A549 (cell line): ENCODE measurements around the gene JAZF1. TPM values are rescaled to one million over a fixed set of nuclear protein-coding genes. Genes with fewer than 3 reads are reported as not detected.

Experiments used
- ATAC-seq, 2 experiments: fragments of 200-7000 bp in 1 of 2; fragments of >200 bp in 1 of 2; cut with Nextera tagmentation in 1 of 2; cut with Tn5 transposase in 1 of 2; 3 replicates each; pipeline versions ENCODE4 v1.8.0 to v1.9.1; 2018 to 2020; ENCODE audit warnings: mild to moderate bottlenecking in 1 of 2, moderate library complexity in 1 of 2
- CTCF ChIA-PET: fragments of 300-600 bp; sonication (Branson Sonifier 250); formaldehyde crosslinking; extraction: SDS; loops from one replicate; lab custom pipeline; 2021; ENCODE audit warnings: antibody characterized with exemption, inconsistent platforms; lab: Yijun Ruan, JAX
- POLR2A ChIA-PET: fragments of 350-600 bp; formaldehyde crosslinking; extraction: SDS; loops from one replicate; lab custom pipeline; 2021; ENCODE audit warnings: antibody characterized with exemption, inconsistent platforms; lab: Yijun Ruan, JAX
- DNase-seq, 2 experiments: peaks; one replicate each; pipeline versions ENCODE4 v3.0.0 to v3.0.0-alpha.2; 2011 to 2016; ENCODE audit warnings: low read depth in 1 of 2, low spot score in 1 of 2
- FAIRE-seq: peaks from 2 replicates; lab custom pipeline; 2011; peaks lifted over from hg19 to GRCh38; lab: Jason Lieb, UNC
- H3K27ac ChIP-seq, 2 experiments: fragments of >200 bp; sonication (Bioruptor Twin); formaldehyde crosslinking; 3 replicates each; pipeline ENCODE4 v1.5.1; 2016 to 2017
- H3K4me1 ChIP-seq: fragments of >200 bp; sonication (Bioruptor Twin); formaldehyde crosslinking; 3 replicates; pipeline ENCODE4 v1.6.1; 2016
- H3K4me2 ChIP-seq: fragments of >200 bp; sonication (Bioruptor Twin); formaldehyde crosslinking; 3 replicates; pipeline ENCODE4 v1.6.1; 2016
- H3K4me3 ChIP-seq: fragments of >200 bp; sonication (Bioruptor Twin); formaldehyde crosslinking; 3 replicates; pipeline ENCODE4 v1.5.1; 2016
- H3K9me3 ChIP-seq: fragments of >200 bp; sonication (Bioruptor Twin); formaldehyde crosslinking; 3 replicates; pipeline ENCODE4 v1.6.1; 2016
- CBX8 ChIP-seq: fragments of 200-600 bp; sonication (generic); IDR thresholded peaks from 2 replicates; pipeline ENCODE4 v1.6.1; 2016
- CEBPB ChIP-seq, 2 experiments: fragments of >200 bp in 1 of 2; sonication (Bioruptor Twin) in 1 of 2; formaldehyde crosslinking in 1 of 2; IDR thresholded peaks; 2 replicates each; pipeline ENCODE4 v1.6.1; 2012 to 2016
- CHD4 ChIP-seq: fragments of 200-600 bp; sonication (generic); IDR thresholded peaks from 2 replicates; pipeline ENCODE4 v1.6.1; 2016; ENCODE audit warnings: antibody characterized with exemption, mild to moderate bottlenecking, borderline replicate concordance
- EP300 ChIP-seq, 2 experiments: fragments of >200 bp; sonication (Bioruptor Twin); formaldehyde crosslinking; IDR thresholded peaks; 2 replicates in 1 of 2; 3 replicates in 1 of 2; pipeline ENCODE4 v1.6.1; 2016 to 2017
- FOSB ChIP-seq: fragments of 250-450 bp; sonication (Bioruptor Pico); IDR thresholded peaks from 2 replicates; pipeline ENCODE4 v1.5.0; 2020; ENCODE audit warnings: mild to moderate bottlenecking, moderate library complexity
- FOSL2 ChIP-seq, 2 experiments: fragments of 450-650 bp in 1 of 2; fragments of >200 bp in 1 of 2; sonication (Bioruptor Twin) in 1 of 2; formaldehyde crosslinking; IDR thresholded peaks; 2 replicates each; pipeline versions ENCODE4 v1.5.0 to v1.6.1; 2016 to 2020; ENCODE audit warnings: mild to moderate bottlenecking in 1 of 2, moderate library complexity in 1 of 2
- FOXS1 ChIP-seq: fragments of 250-450 bp; sonication (Bioruptor Pico); IDR thresholded peaks from 2 replicates; pipeline ENCODE4 v1.5.0; 2020; ENCODE audit warnings: mild to moderate bottlenecking, moderate library complexity
- GATA3 ChIP-seq: IDR thresholded peaks from 2 replicates; pipeline ENCODE4 v1.6.1; 2012; ENCODE audit warnings: borderline replicate concordance
- HDAC2 ChIP-seq: fragments of 200-600 bp; sonication (generic); IDR thresholded peaks from 2 replicates; pipeline ENCODE4 v1.6.1; 2016
- HEYL ChIP-seq: fragments of 250-450 bp; sonication (Bioruptor Pico); IDR thresholded peaks from 2 replicates; pipeline ENCODE4 v1.8.0; 2021; ENCODE audit warnings: mild to moderate bottlenecking, moderate library complexity
- HOXA7 ChIP-seq: fragments of 250-450 bp; sonication (Bioruptor Pico); IDR thresholded peaks from 2 replicates; pipeline ENCODE4 v1.5.0; 2020; ENCODE audit warnings: mild to moderate bottlenecking, moderate library complexity
- JUN ChIP-seq, 2 experiments: fragments of >200 bp; sonication (Bioruptor Twin); formaldehyde crosslinking; IDR thresholded peaks; 2 replicates in 1 of 2; 3 replicates in 1 of 2; pipeline ENCODE4 v1.6.1; 2016 to 2017
- JUNB ChIP-seq: fragments of >200 bp; sonication (Bioruptor Twin); formaldehyde crosslinking; IDR thresholded peaks from 2 replicates; pipeline ENCODE4 v1.6.1; 2016
- MAFK ChIP-seq: fragments of 450-650 bp; IDR thresholded peaks from 2 replicates; pipeline ENCODE4 v1.6.1; 2014; ENCODE audit not compliant: partially characterized antibody
- MAZ ChIP-seq: fragments of 150-350 bp; IDR thresholded peaks from 2 replicates; pipeline ENCODE4 v1.6.1; 2014; ENCODE audit warnings: antibody characterized with exemption, low read depth, low read length, borderline replicate concordance
- NPAS2 ChIP-seq: fragments of 250-450 bp; sonication (Bioruptor Pico); IDR thresholded peaks from 2 replicates; pipeline ENCODE4 v1.8.0; 2022; ENCODE audit warnings: mild to moderate bottlenecking, moderate library complexity, borderline replicate concordance
- POLR2AphosphoS2 ChIP-seq: conservative IDR thresholded peaks from 2 replicates; pipeline ENCODE4 v1.6.1; 2012; ENCODE audit warnings: low read length, improper control_type of control experiment, inconsistent platforms
- RAD21 ChIP-seq, 2 experiments: fragments of >200 bp in 1 of 2; sonication (Bioruptor Twin) in 1 of 2; formaldehyde crosslinking in 1 of 2; IDR thresholded peaks in 1 of 2; conservative IDR thresholded peaks in 1 of 2; 2 replicates in 1 of 2; 3 replicates in 1 of 2; pipeline ENCODE4 v1.6.1; 2012 to 2018; ENCODE audit warnings: inconsistent platforms in 1 of 2
- RCOR1 ChIP-seq: fragments of 150-350 bp; IDR thresholded peaks from 2 replicates; pipeline ENCODE4 v1.6.1; 2014; ENCODE audit warnings: antibody characterized with exemption, low read length, low read depth
- RFX5 ChIP-seq: fragments of 450-650 bp; IDR thresholded peaks from 2 replicates; pipeline ENCODE4 v1.7.1; 2014; ENCODE audit warnings: antibody characterized with exemption, mild to moderate bottlenecking, moderate library complexity
- TFCP2L1 ChIP-seq: fragments of 250-450 bp; sonication (Bioruptor Pico); IDR thresholded peaks from 2 replicates; pipeline ENCODE4 v1.5.0; 2021; ENCODE audit warnings: mild to moderate bottlenecking
- TP53 ChIP-seq: fragments of 250-450 bp; sonication (Bioruptor Pico); IDR thresholded peaks from 2 replicates; pipeline ENCODE4 v1.5.0; 2021; ENCODE audit warnings: mild to moderate bottlenecking, moderate library complexity
- ZNF302 ChIP-seq: fragments of 250-450 bp; sonication (Bioruptor Pico); IDR thresholded peaks from 2 replicates; pipeline ENCODE4 v1.9.0; 2021; ENCODE audit warnings: inconsistent platforms, mild to moderate bottlenecking, moderate library complexity
- ZSCAN20 ChIP-seq: fragments of 250-450 bp; sonication (Bioruptor Pico); IDR thresholded peaks from 2 replicates; pipeline ENCODE4 v1.8.0; 2022; ENCODE audit warnings: mild to moderate bottlenecking, moderate library complexity
- WGBS: methylation state at CpG from one replicate; pipeline ENCODE4 v1.1.6; 2017; ENCODE audit errors: missing lambda C conversion rate; 5-methylcytosine and 5-hydroxymethylcytosine counted together
- polyA plus RNA-seq, 4 experiments: library from polyadenylated mRNA; depleted of rRNA in 3 of 4; stranded (reverse); fragments of >200 nt; fragmentation: RNase III in 1 of 4; extraction: RNeasy Plus Mini Kit Qiagen cat#74134 plus additional on column Dnase treatment in 1 of 4; gene quantifications; 2 replicates in 3 of 4; 3 replicates in 1 of 4; pipeline ENCODE4 v1.2.3, GENCODE V29; 2011 to 2017
- TF ChIP-seq, protein P1 (sequence below): IDR thresholded peaks from 2 replicates; pipeline ENCODE4 v1.6.1; 2012
- TF ChIP-seq, protein P2 (sequence below): fragments of >200 bp; sonication (Bioruptor Twin); formaldehyde crosslinking; IDR thresholded peaks from 2 replicates; pipeline ENCODE4 v1.6.1; 2016
- TF ChIP-seq, protein P3 (sequence below): fragments of 150-350 bp; IDR thresholded peaks from 2 replicates; pipeline ENCODE4 v1.6.1; 2014; ENCODE audit warnings: low read depth, mild to moderate bottlenecking, low read length
- TF ChIP-seq, protein P4 (sequence below): IDR thresholded peaks from 2 replicates; pipeline ENCODE4 v1.6.1; 2012; ENCODE audit warnings: low read depth, borderline replicate concordance
- TF ChIP-seq, protein P5 (sequence below): fragments of 200-600 bp; sonication (generic); IDR thresholded peaks from 2 replicates; pipeline ENCODE4 v1.6.1; 2016; ENCODE audit warnings: antibody characterized with exemption, mild to moderate bottlenecking, moderate library complexity

The JAZF1 gene
- polyA plus RNA-seq, 2 of the 4 experiments (the other 2 are of a cell fraction) = 1.9 to 2.8 TPM

DNA sequence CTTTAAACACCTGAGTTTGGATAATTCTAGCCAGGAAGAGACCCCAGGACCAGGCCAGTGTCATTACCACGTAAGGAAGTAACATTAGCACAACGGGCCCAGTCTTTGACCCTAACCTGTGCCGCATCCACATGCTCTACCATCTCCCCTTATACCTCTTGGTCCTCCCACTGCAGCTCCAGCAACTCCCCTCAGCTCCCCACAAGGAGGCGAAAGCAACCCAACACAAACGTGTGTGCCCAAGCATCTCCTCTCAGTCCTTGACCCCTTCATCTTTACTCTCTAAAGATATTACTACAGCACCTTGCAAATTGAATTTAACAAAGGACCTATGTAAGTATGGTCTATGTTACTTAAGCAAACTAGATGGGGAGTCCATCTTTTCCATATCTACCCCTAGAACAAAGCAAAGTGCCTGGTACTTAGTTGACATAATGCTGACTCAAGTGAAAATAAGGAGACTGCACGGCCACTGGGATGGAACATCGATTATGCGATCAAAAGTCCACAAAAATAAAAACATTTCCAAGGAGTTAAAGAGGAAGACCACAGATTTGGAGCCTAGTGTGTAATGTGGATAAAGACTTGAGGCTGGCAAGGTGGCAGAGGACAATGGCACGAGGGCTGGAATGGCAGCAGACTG, 147.7 kb downstream of the JAZF1 start:
- DNase-seq = peak in 1 of 2 experiments; percentile 46
- 86% methylated on average over 9 of the region's 9 CpGs for WGBS
- ChIA-PET CTCF (interaction anchor here (0.7 to 6.3 kb wide), 10 partner anchors 8 to 288 kb away, joined by 3 to 53 read pairs (median 3); no protein-coding TSS in a partner anchor), POLR2A (no interaction called here)
- Histone ChIP-seq H3K4me1 (peaks cover 85% of the 10 kb centered on the region), H3K27ac (peak overlapping the region; percentile 90 to 92), H3K4me2 (peak overlapping the region; percentile 75; the same call in 2 of the 3 replicates), H3K9me3 (no peaks in the 10 kb centered on the region), H3K4me3 (no peak overlapping the region)
- ATAC-seq = no peak
- FAIRE-seq = no peak
- no peak for TF ChIP-seq FOSL2 (IDR thresholded peaks at IDR 0.05)
- no peak for TF ChIP-seq FOSL2 (CRISPR knock-in tag; IDR thresholded peaks at IDR 0.05)
- no peak for TF ChIP-seq RFX5
- no peak for TF ChIP-seq HOXA7 (CRISPR knock-in tag)
- TF ChIP-seq GATA3 = no peak
- TF ChIP-seq RAD21 (conservative IDR thresholded peaks at IDR 0.05 in 1 of 2, IDR thresholded peaks at IDR 0.05 in 1 of 2) = peak in 1 of 2 experiments; percentile 48; a peak in 2 of 5 replicates
- TF ChIP-seq FOSB (CRISPR knock-in tag) = no peak
- TF ChIP-seq NPAS2 (CRISPR knock-in tag) = no peak
- TF ChIP-seq ZSCAN20 = no peak
- TF ChIP-seq MAFK = peak; percentile 96
- no peak for TF ChIP-seq POLR2AphosphoS2

DNA sequence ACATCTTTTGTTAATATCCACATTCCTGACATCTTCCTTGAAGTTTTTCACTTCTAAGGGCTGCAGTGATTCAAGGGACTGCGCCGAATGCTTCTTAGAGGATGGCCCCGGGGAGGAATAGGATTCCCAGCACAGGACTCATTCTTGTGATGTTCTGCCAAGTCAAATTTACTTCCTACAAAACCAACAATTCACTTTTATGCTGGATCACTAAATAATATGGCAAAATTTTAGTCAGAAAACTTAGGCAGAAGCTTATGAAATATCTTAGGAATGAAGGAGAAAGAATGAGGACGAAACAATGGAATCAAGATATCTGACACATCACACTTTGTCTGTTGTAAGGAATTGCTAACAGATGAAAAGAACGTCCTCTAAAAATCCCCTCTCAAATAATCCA, 151.5 kb downstream of the JAZF1 start:
- H3K27ac ChIP-seq = peak overlapping the region; percentile 81 to 90
- H3K4me1 ChIP-seq = peaks cover 56% of the 10 kb centered on the region
- DNase-seq = peak in 1 of 2 experiments; percentile 49
- peak overlapping the region; percentile 64 for H3K4me2 ChIP-seq
- FAIRE-seq = peak; percentile 90
- WGBS = 15% methylated on average over 5 of the region's 5 CpGs
- TF ChIP-seq TFCP2L1 = no peak
- no peak for TF ChIP-seq CBX8
- no peak for TF ChIP-seq RCOR1
- TF ChIP-seq, protein P1, sequence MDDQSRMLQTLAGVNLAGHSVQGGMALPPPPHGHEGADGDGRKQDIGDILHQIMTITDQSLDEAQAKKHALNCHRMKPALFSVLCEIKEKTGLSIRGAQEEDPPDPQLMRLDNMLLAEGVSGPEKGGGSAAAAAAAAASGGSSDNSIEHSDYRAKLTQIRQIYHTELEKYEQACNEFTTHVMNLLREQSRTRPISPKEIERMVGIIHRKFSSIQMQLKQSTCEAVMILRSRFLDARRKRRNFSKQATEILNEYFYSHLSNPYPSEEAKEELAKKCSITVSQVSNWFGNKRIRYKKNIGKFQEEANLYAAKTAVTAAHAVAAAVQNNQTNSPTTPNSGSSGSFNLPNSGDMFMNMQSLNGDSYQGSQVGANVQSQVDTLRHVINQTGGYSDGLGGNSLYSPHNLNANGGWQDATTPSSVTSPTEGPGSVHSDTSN = no peak
- TF ChIP-seq CHD4 = no peak
- TF ChIP-seq FOSB (CRISPR knock-in tag) = no peak
- TF ChIP-seq GATA3 = peak; percentile 67; the same call in 1 of the 2 replicates
- no peak for TF ChIP-seq TP53 (CRISPR knock-in tag)
- TF ChIP-seq JUN (IDR thresholded peaks at IDR 0.05) = peak; percentile 45 to 56; a peak in 2 of 5 replicates
- TF ChIP-seq FOSL2 (IDR thresholded peaks at IDR 0.05) = no peak
- TF ChIP-seq FOSL2 (CRISPR knock-in tag; IDR thresholded peaks at IDR 0.05) = peak; percentile 9; the same call in 1 of the 2 replicates
- TF ChIP-seq, protein P2, sequence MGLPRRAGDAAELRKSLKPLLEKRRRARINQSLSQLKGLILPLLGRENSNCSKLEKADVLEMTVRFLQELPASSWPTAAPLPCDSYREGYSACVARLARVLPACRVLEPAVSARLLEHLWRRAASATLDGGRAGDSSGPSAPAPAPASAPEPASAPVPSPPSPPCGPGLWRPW = no peak
- TF ChIP-seq POLR2AphosphoS2 = no peak
- no peak for TF ChIP-seq MAZ
- TF ChIP-seq, protein P3, sequence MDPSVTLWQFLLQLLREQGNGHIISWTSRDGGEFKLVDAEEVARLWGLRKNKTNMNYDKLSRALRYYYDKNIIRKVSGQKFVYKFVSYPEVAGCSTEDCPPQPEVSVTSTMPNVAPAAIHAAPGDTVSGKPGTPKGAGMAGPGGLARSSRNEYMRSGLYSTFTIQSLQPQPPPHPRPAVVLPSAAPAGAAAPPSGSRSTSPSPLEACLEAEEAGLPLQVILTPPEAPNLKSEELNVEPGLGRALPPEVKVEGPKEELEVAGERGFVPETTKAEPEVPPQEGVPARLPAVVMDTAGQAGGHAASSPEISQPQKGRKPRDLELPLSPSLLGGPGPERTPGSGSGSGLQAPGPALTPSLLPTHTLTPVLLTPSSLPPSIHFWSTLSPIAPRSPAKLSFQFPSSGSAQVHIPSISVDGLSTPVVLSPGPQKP = no peak
- TF ChIP-seq JUNB = peak; percentile 58
- TF ChIP-seq, protein P4, sequence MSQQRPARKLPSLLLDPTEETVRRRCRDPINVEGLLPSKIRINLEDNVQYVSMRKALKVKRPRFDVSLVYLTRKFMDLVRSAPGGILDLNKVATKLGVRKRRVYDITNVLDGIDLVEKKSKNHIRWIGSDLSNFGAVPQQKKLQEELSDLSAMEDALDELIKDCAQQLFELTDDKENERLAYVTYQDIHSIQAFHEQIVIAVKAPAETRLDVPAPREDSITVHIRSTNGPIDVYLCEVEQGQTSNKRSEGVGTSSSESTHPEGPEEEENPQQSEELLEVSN = no peak
- TF ChIP-seq, protein P5, sequence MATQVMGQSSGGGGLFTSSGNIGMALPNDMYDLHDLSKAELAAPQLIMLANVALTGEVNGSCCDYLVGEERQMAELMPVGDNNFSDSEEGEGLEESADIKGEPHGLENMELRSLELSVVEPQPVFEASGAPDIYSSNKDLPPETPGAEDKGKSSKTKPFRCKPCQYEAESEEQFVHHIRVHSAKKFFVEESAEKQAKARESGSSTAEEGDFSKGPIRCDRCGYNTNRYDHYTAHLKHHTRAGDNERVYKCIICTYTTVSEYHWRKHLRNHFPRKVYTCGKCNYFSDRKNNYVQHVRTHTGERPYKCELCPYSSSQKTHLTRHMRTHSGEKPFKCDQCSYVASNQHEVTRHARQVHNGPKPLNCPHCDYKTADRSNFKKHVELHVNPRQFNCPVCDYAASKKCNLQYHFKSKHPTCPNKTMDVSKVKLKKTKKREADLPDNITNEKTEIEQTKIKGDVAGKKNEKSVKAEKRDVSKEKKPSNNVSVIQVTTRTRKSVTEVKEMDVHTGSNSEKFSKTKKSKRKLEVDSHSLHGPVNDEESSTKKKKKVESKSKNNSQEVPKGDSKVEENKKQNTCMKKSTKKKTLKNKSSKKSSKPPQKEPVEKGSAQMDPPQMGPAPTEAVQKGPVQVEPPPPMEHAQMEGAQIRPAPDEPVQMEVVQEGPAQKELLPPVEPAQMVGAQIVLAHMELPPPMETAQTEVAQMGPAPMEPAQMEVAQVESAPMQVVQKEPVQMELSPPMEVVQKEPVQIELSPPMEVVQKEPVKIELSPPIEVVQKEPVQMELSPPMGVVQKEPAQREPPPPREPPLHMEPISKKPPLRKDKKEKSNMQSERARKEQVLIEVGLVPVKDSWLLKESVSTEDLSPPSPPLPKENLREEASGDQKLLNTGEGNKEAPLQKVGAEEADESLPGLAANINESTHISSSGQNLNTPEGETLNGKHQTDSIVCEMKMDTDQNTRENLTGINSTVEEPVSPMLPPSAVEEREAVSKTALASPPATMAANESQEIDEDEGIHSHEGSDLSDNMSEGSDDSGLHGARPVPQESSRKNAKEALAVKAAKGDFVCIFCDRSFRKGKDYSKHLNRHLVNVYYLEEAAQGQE = no peak
- TF ChIP-seq EP300 (IDR thresholded peaks at IDR 0.05) = peak; percentile 32 to 73; a peak in 2 of 5 replicates
- no peak for TF ChIP-seq CEBPB (IDR thresholded peaks at IDR 0.05)
- no peak for TF ChIP-seq RFX5
- no peak for TF ChIP-seq HDAC2
- TF ChIP-seq HEYL = no peak
- TF ChIP-seq FOXS1 (CRISPR knock-in tag) = no peak
- no peak for TF ChIP-seq ZNF302
- TF ChIP-seq, all 56 proteins: peak for 5
- ChIA-PET CTCF (interaction anchor here (0.8 to 6.3 kb wide), 4 partner anchors 8 to 833 kb away, joined by 4 to 53 read pairs (median 6); no protein-coding TSS in a partner anchor), POLR2A (no interaction called here)
- Histone ChIP-seq H3K4me3 (no peak overlapping the region), H3K9me3 (no peaks in the 10 kb centered on the region)
- ATAC-seq = peak in 1 of 2 experiments; percentile 69; a peak in 3 of 6 replicates
